Fibroblast of skin of left biceps (primary cell): Measurements from ENCODE around the gene SLC27A3.
"Not testable (repeated sequence)": the region's sequence is repeated elsewhere in the genome, so short reads cannot be mapped to it uniquely, and the experiment has no call there.

ENCODE experiments used
- DNase-seq, 2 experiments: peaks; one replicate each; pipeline ENCODE4 v3.0.0-alpha.2; 2013; ENCODE audit warnings: low read depth in 2 of 2

The SLC27A3 gene

GRCh38 chr1:153779781-153780541 is 4.8 kb downstream of the SLC27A3 start:
- no peak for DNase-seq

- DNase-seq = no peak
Measured at GRCh38 chr1:153780551-153780950, 5.3 kb downstream of the SLC27A3 start.

DNA sequence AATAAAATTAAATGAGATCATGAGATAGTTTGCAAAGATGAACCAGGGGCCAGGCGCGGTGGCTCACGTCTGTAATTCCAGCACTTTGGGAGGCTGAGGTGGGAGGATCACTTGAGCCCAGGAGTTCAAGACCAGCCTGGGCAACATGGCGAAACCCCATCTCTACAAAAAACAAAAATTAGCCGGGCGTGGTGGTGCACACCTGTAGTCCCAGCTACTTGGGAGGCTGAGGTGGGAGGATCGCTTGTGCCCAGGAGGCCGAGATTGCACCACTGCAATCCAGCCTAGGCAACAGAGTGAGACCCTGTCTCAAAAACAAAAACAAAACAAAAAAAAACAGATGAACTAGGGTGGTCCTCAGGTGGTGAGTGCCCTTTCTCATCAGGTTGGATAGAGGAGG is 7.4 kb downstream of the SLC27A3 start:
- DNase-seq = not testable (repeated sequence)

DNA sequence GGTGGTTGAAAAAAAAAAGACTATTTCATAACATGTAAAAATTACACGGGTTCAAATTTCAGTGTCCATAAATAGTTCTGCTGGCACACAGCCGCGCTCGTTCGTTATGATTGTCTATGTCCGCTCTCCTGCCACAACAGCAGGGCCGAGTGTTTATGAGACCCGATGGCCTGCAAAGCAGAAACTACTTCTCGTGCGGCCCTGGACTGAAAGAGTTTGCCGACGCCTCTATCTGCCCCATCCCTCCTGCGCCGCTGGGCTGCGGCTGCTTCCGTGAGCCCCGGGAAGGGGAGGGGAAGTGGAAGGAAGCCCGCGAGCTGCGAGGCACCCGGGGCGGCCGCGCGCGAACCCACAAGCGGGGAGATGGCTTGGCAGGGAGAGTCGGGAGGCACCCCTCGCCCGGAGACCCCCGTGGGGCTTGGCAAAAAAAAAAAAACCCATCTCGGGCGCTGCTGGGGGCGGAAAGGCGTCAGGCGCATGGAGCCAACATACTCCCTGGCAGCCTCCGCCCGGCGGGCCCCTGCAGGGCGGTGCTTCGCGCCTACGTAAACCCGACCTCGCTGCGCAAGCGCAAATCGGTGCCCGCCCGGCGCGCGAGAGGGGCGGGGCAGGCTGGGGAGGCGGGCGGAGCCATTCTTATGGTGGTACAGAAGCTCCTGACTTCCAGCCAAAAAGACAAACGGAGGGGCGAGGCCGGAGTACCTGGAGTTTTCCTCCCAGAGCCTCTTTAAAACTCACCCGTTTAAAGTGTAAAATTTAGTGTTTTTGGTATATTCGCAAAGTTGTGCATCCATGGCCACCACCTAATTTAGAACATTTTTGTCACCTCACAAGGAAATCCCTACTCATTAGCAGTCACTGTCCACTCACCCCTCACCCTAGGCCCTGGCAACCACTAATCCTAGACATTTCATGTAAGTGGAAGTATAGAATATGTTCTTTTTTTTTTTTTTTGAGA is 8.3 kb downstream of the SLC27A3 start:
- peak; percentile 67 to 75 for DNase-seq

GRCh38 chr1:153786038-153786790 is 11.0 kb downstream of the SLC27A3 start:
- no peak for DNase-seq

GRCh38 chr1:153789478-153790034 is 14.3 kb downstream of the SLC27A3 start:
- DNase-seq = no peak

DNA sequence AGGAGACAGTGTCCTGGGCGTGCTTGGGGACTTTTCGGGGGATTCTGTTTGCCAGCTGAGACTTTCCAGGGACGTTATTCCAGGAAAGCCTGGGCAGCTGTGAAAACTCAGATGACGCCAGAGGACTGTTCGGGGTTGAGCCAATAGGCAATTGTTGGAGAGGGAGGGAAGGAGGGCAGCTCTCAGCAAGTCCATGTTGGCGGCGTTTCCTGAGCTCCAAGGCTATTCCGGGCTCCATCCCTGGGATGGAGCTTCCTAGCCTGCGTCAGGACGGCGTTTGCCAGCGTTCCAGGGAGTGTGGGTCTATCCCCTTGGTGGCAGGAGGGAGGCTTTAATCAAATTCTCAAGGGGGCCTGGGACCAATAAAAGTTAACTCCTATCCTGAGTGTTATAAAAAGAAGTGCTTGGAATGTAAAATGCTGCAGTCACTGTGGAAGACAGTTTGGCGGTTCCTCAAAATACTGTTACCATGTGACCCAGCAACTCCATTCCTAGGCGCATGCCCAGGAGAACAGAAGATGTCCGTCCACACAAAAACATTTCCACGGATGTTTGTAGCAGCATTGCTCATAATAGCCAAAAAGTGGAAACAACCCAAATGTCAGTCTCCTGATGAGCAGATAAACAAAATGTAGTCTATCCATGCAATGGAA is 15.2 kb downstream of the SLC27A3 start:
- peak; percentile 32 to 43 for DNase-seq

DNA sequence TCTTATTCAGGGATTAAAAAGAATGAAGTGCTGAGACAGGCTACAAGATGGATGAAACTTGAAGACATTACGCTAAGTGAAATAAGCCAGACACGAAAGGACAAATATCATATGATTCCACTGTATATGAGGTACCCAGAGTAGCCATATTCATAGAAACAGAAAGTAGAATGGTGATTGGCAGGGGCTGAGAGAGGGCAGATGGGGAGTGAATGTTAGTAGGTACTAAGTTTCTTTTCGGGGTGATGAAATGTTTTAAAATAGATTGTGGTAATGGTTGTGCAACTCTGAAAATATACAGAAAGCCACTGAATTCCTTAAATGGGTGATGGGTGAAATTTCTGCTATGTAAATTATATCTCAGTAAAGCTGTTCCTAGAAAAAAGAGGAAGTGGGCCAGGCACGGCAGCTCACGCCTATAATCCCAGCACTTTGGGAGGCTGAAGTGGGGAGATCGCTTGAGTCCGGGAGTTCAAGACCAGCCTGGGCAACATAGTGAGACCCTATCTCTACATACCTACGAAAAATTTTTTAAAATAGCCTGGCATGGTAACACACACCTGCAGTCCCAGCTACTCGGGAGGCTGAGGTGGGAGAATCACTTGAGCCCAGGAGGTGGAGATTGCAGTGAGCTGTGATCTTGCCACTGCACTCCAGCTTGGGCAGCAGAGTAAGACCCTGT is 15.9 kb downstream of the SLC27A3 start:
- DNase-seq = peak; percentile 90 to 91

DNA sequence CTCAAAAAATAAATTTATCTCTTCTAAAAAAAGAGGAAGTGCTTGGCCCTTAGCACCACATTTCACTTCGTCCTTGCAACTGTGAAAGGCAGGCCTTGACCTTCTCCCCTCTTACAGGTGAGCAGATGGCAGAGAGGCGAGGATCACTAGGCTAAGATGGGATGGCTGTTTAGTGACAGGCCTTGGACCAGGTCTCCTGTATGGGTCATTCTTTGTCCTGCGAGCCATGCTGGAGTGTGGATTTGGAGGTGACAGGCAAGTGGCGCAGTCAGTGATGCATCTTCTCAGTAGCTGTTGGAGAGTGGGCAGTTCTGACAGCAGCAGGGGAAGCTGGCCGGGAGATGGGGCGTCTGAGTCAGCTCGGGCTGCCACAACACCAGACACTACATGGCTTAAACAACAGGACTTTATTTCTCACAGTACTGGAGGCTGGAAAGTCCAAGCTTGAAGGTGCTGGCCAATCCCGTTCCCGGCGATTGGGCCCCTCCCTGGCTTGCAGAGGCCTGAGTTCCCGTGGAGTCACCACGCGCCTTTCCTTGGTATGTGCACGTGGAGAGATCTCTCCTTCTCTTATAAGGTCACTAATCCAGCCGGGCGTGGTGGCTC is 16.5 kb downstream of the SLC27A3 start:
- DNase-seq = no peak

DNA sequence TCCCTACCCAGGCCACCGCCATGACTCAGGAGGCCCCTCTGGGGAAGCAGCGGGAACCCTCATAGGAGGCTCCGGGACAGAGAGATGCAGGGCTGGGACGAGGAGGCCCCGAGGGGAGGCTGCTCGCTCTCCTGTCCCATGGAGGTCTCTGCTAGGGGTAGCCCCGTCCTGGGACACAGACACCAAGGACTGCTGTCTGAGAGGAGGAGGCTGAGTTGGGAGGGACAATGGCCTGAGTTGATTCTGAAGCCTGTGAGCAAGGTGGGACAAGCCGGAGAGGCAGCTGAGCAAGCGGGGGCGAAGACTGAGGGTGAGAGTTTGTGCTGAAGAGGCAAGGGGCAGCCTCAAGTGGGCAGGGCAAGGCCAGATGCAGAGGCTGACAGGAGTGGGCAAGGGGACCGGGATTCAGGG is 17.4 kb downstream of the SLC27A3 start:
- DNase-seq = no peak

GRCh38 chr1:153793261-153793972 is 18.2 kb downstream of the SLC27A3 start:
- DNase-seq = no peak

GRCh38 chr1:153793973-153794615 is 18.9 kb downstream of the SLC27A3 start:
- DNase-seq = no peak

DNA sequence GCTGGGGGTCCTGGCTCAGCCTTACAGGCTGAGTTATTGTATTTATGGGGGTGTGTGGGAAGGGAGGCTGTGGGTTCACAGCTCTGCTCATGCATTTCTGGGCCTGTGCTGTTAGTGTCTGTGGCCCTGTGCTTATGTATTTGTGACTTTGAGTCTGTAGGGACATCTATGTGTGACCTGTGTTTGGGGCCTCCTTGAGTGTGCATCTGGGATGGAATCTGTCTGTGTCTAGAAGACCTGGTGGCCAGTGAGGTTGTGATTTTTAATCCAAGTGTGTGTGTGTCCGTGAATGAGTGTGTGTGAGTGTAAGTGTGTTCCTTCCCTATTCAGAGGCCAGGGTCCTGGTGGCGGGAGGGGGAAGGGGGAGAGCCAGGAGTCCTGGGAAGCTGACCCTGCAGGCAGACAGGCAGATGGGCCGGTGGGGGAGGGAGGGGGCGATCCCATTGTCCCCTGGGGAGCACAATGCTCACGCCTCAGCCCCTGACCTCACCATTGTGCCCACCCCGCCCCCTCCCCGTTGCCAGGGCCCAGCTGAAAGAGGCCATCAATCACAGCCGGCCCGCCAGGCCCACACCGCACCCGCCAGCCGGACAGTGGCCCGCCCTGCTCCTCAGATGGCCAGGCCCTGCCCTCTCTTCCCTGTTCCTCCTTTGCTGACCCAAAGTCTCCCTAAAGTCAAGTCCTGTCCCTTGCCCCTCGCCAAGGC is 19.6 kb downstream of the SLC27A3 start:
- no peak for DNase-seq

DNA sequence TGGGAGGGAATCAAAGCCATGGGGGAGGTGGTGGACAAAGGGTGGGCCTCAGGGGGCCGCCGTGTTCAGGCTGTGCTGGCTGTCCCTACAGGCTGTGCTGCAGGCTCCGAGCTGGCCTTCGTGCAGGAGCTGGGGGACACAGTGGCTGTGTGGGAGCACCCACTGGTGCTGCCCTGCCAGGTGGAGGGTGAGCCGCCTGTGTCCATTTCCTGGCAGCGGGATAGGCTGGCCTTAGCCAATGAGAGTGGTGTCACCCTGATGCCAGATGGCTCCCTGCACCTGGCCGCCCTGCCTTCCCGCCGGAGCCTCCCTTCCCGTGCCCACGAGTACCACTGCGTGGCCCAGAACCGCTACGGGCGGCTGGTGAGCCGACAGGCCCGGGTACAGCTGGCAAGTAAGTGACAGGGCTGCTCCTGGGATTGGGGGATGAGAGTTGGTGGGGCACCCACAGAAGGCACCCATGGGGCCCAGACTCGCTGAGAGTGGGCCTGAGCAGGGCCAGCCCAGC is 20.2 kb downstream of the SLC27A3 start:
- no peak for DNase-seq

GRCh38 chr1:153795934-153796785 is 21.0 kb downstream of the SLC27A3 start:
- DNase-seq = no peak

GRCh38 chr1:153796786-153797659 is 21.8 kb downstream of the SLC27A3 start:
- peak in 1 of 2 experiments; percentile 20 for DNase-seq
